ENCODE data around the gene PNLDC1.

DNA sequence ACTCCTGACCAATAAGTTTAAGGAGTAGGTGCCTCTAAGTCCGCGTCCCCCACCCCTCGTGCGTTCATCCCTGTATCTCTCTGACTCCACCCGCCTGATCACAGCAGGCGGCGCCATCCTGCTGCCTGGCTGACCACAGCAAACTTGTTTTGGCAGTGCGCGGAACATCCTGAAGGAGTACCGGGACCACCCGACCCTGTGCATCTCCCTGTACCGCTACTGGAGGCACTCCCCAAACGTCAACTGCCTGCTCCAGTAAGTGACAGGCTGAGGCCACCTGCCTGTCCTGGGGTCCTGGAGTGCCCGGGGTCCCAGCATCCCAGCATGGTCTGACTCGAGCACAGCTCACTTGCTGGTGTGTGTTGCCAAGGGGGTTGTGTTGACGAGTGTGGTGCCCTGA lies 19.0 kb downstream of the PNLDC1 start:
- no peak for TF ChIP-seq CTCF (IDR thresholded peaks at IDR 0.05; ENCODE audit: poor library complexity)
- no peak for TF ChIP-seq EZH2phosphoT487 (IDR thresholded peaks at IDR 0.05; ENCODE audit: low read depth, severe bottlenecking, unreplicated experiment)
- TF ChIP-seq EZH2 (IDR thresholded peaks at IDR 0.05; ENCODE audit: borderline replicate concordance): no peak

Data from hepatocyte (in vitro differentiated cells).